HEK293 (cell line): ENCODE results near the gene HARS2.

Experiments
- SP2 ChIP-seq: fragments of 450-650 bp; formaldehyde crosslinking; IDR thresholded peaks from 2 replicates; pipeline ENCODE4 v1.5.1; 2016; ENCODE audit warnings: missing biosample characterization, missing genetic modification characterization
- ZNF549 ChIP-seq: fragments of 450-650 bp; IDR thresholded peaks from 2 replicates; pipeline ENCODE4 v1.5.1; 2018; ENCODE audit warnings: missing biosample characterization, missing genetic modification characterization, mild to moderate bottlenecking, inconsistent platforms, moderate library complexity
- TF ChIP-seq, protein P1 (sequence below): fragments of 450-650 bp; formaldehyde crosslinking; IDR thresholded peaks from 2 replicates; pipeline ENCODE4 v1.5.1; 2016; ENCODE audit warnings: missing biosample characterization, missing genetic modification characterization
- TF ChIP-seq, protein P2 (sequence below): fragments of 450-650 bp; formaldehyde crosslinking; conservative IDR thresholded peaks from 2 replicates; pipeline ENCODE4 v1.5.1; 2016; ENCODE audit warnings: low read depth, missing biosample characterization, missing genetic modification characterization

The HARS2 gene

DNA sequence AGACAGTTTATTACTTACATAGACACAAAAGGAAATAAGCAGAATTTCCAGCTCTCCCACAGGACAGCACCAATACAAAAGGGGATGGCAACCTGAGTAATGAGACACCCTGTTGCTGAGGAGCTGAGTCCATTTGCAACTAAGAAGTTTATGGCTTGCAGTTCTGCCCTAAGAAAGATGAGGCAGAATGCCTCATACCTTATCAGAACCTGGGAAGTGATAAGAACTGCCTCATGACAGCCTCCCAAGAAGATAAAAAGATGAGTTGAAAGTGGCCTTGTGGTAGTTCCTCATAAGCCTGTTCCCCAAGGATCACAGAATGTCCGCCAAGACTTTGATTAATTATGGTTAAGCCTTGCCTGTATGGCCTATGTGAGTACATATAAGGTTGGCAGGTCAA, 50.7 kb downstream of the HARS2 start (continued):
- TF ChIP-seq, protein P1, sequence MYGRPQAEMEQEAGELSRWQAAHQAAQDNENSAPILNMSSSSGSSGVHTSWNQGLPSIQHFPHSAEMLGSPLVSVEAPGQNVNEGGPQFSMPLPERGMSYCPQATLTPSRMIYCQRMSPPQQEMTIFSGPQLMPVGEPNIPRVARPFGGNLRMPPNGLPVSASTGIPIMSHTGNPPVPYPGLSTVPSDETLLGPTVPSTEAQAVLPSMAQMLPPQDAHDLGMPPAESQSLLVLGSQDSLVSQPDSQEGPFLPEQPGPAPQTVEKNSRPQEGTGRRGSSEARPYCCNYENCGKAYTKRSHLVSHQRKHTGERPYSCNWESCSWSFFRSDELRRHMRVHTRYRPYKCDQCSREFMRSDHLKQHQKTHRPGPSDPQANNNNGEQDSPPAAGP (tag by site-specific recombination): no peak
- TF ChIP-seq, protein P2, sequence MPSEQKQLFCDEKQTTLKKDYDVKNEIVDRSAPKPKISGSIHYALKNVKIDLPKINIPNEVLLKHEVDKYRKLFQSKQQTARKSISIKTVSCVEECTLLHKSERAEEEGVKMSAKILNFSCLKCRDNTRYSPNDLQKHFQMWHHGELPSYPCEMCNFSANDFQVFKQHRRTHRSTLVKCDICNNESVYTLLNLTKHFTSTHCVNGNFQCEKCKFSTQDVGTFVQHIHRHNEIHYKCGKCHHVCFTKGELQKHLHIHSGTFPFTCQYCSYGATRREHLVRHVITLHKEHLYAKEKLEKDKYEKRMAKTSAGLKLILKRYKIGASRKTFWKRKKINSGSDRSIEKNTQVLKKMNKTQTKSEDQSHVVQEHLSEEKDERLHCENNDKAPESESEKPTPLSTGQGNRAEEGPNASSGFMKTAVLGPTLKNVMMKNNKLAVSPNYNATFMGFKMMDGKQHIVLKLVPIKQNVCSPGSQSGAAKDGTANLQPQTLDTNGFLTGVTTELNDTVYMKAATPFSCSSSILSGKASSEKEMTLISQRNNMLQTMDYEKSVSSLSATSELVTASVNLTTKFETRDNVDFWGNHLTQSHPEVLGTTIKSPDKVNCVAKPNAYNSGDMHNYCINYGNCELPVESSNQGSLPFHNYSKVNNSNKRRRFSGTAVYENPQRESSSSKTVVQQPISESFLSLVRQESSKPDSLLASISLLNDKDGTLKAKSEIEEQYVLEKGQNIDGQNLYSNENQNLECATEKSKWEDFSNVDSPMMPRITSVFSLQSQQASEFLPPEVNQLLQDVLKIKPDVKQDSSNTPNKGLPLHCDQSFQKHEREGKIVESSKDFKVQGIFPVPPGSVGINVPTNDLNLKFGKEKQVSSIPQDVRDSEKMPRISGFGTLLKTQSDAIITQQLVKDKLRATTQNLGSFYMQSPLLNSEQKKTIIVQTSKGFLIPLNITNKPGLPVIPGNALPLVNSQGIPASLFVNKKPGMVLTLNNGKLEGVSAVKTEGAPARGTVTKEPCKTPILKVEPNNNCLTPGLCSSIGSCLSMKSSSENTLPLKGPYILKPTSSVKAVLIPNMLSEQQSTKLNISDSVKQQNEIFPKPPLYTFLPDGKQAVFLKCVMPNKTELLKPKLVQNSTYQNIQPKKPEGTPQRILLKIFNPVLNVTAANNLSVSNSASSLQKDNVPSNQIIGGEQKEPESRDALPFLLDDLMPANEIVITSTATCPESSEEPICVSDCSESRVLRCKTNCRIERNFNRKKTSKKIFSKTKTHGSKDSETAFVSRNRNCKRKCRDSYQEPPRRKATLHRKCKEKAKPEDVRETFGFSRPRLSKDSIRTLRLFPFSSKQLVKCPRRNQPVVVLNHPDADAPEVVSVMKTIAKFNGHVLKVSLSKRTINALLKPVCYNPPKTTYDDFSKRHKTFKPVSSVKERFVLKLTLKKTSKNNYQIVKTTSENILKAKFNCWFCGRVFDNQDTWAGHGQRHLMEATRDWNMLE (tag by site-specific recombination): no peak
- TF ChIP-seq SP2 (tag by site-specific recombination) (no peak), ZNF549 (tag by site-specific recombination) (no peak)
